ENCODE data around the gene LSR. TPM values are rescaled to one million over a fixed set of nuclear protein-coding genes. Genes with fewer than 3 reads are reported as not detected.

Gene LSR
- polyA plus RNA-seq, 1 donor (not counting 4 experiments of a cell fraction or from before 2014, with no cell fraction given), result 51.3 TPM

DNA sequence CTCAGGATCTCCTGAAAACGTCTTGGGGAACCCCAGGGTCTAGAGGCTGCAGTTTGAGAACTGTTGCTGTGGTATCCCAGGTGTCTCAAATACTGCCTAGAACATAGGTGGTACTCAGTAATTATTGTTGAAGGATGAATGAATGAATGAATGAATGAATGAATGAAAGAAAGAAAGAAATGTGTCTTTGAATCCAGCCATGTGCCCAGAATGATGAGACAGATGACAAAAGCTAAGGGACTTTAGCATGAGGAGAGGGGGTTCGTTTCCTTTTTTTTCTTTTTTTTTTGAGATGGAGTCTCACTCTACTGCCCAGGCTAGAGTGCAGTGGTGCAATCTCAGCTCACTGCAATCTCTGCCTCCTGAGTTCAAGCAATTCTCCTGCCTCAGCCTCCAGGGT is 7.8 kb downstream of the LSR start:
- FAIRE-seq, result no peak
- H2AFZ ChIP-seq (ENCODE audit: control insufficient read depth, low read length), result no peak overlapping the region

DNA sequence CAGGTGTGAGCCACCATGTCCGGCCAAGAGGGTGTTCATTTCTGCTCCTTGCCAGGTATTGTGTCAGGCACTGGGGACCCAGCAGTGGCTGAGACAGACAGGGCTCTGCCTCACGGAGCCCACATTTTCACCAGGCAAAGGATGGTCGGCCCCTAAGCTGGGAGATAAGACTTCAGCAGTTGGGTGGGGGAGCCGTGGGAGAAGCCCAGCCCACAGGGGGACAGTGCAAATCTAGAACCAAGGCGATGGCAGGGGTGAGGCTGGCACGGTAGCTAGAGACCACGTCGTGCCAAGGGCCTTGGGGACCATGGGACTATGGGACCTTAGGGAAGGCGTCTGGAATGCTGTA is 8.3 kb downstream of the LSR start:
- Histone ChIP-seq H3K4me2 (ENCODE audit: control insufficient read depth, extremely low read depth, insufficient read depth, low read depth, low read length) (no peak overlapping the region), H3K36me3 (ENCODE audit: control insufficient read depth in 2 of 2, extremely low read depth in 1 of 2, insufficient read depth in 2 of 2, low read length in 2 of 2) (peaks cover 35 to 47% of the 10 kb centered on the region in 2 experiments), H3K9ac (ENCODE audit: control insufficient read depth, extremely low read depth, insufficient read depth, low read length) (no peak overlapping the region), H4K20me1 (ENCODE audit: control insufficient read depth, extremely low read depth, insufficient read depth, low read length) (no peaks in the 10 kb centered on the region), H3K4me3 (ENCODE audit: control insufficient read depth in 2 of 3, extremely low read depth in 1 of 3, insufficient read depth in 2 of 3, low read depth in 1 of 3, low read length in 3 of 3) (no peak overlapping the region), H3K4me1 (ENCODE audit: control insufficient read depth, extremely low read depth, insufficient read depth, low read length) (no peaks in the 10 kb centered on the region), H3K27me3 (ENCODE audit: control insufficient read depth, extremely low read depth, insufficient read depth, low read length) (no peaks in the 10 kb centered on the region), H3K9me1 (ENCODE audit: control insufficient read depth, extremely low read depth, insufficient read depth, low read length) (no peaks in the 10 kb centered on the region), H3K9me3 (ENCODE audit: control insufficient read depth, low read depth, low read length) (no peaks in the 10 kb centered on the region), H3K27ac (ENCODE audit: control insufficient read depth, insufficient read depth, low read length) (no peak overlapping the region), H3K79me2 (ENCODE audit: control insufficient read depth, insufficient read depth, low read length) (peaks cover 18% of the 10 kb centered on the region), H2AFZ (ENCODE audit: control insufficient read depth, low read length) (no peak overlapping the region)
- no peak for TF ChIP-seq EZH2 (IDR thresholded peaks at IDR 0.05; ENCODE audit: low read length)
- TF ChIP-seq, protein P1, sequence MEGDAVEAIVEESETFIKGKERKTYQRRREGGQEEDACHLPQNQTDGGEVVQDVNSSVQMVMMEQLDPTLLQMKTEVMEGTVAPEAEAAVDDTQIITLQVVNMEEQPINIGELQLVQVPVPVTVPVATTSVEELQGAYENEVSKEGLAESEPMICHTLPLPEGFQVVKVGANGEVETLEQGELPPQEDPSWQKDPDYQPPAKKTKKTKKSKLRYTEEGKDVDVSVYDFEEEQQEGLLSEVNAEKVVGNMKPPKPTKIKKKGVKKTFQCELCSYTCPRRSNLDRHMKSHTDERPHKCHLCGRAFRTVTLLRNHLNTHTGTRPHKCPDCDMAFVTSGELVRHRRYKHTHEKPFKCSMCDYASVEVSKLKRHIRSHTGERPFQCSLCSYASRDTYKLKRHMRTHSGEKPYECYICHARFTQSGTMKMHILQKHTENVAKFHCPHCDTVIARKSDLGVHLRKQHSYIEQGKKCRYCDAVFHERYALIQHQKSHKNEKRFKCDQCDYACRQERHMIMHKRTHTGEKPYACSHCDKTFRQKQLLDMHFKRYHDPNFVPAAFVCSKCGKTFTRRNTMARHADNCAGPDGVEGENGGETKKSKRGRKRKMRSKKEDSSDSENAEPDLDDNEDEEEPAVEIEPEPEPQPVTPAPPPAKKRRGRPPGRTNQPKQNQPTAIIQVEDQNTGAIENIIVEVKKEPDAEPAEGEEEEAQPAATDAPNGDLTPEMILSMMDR (optimal IDR thresholded peaks at IDR 0.05 in 1 of 3, IDR thresholded peaks at IDR 0.05 in 1 of 3, conservative IDR thresholded peaks at IDR 0.05 in 1 of 3; ENCODE audit: extremely low read depth in 1 of 3, insufficient read depth in 2 of 3, low read length in 3 of 3), result no peak
- FAIRE-seq (no peak), DNase-seq (ENCODE audit: low read depth, low spot score) (no peak)
- dilution Hi-C loops (cut with MboI; ENCODE audit: extremely low pct_ligation_motif_present, low sequenced_read_pairs), result no loop called here

More for the DNA sequence above, 7.8 kb downstream of the LSR start:
- Histone ChIP-seq H3K36me3 (ENCODE audit: control insufficient read depth in 2 of 2, extremely low read depth in 1 of 2, insufficient read depth in 2 of 2, low read length in 2 of 2) (peaks cover 32 to 45% of the 10 kb centered on the region in 2 experiments), H3K4me1 (ENCODE audit: control insufficient read depth, extremely low read depth, insufficient read depth, low read length) (no peaks in the 10 kb centered on the region), H3K79me2 (ENCODE audit: control insufficient read depth, insufficient read depth, low read length) (peaks cover 21% of the 10 kb centered on the region), H3K4me2 (ENCODE audit: control insufficient read depth, extremely low read depth, insufficient read depth, low read depth, low read length) (no peak overlapping the region), H3K4me3 (ENCODE audit: control insufficient read depth in 2 of 3, extremely low read depth in 1 of 3, insufficient read depth in 2 of 3, low read depth in 1 of 3, low read length in 3 of 3) (no peak overlapping the region), H3K9me1 (ENCODE audit: control insufficient read depth, extremely low read depth, insufficient read depth, low read length) (no peaks in the 10 kb centered on the region), H3K27ac (ENCODE audit: control insufficient read depth, insufficient read depth, low read length) (no peak overlapping the region), H3K9ac (ENCODE audit: control insufficient read depth, extremely low read depth, insufficient read depth, low read length) (no peak overlapping the region), H3K9me3 (ENCODE audit: control insufficient read depth, low read depth, low read length) (no peaks in the 10 kb centered on the region), H3K27me3 (ENCODE audit: control insufficient read depth, extremely low read depth, insufficient read depth, low read length) (no peaks in the 10 kb centered on the region), H4K20me1 (ENCODE audit: control insufficient read depth, extremely low read depth, insufficient read depth, low read length) (no peaks in the 10 kb centered on the region)
- TF ChIP-seq, protein P1 (optimal IDR thresholded peaks at IDR 0.05 in 1 of 3, IDR thresholded peaks at IDR 0.05 in 1 of 3, conservative IDR thresholded peaks at IDR 0.05 in 1 of 3; ENCODE audit: extremely low read depth in 1 of 3, insufficient read depth in 2 of 3, low read length in 3 of 3), result no peak
- TF ChIP-seq EZH2 (IDR thresholded peaks at IDR 0.05; ENCODE audit: low read length), result no peak
- dilution Hi-C loops (cut with MboI; ENCODE audit: extremely low pct_ligation_motif_present, low sequenced_read_pairs), result no loop called here
- DNase-seq (ENCODE audit: low read depth, low spot score), result no peak
